ENCODE measurements around the gene TFF1.

The TFF1 gene

GRCh38 chr21:42349420-42350317 is 16.7 kb downstream of the TFF1 start:
- no peak for TF ChIP-seq CTCF (IDR thresholded peaks at IDR 0.05)

DNA sequence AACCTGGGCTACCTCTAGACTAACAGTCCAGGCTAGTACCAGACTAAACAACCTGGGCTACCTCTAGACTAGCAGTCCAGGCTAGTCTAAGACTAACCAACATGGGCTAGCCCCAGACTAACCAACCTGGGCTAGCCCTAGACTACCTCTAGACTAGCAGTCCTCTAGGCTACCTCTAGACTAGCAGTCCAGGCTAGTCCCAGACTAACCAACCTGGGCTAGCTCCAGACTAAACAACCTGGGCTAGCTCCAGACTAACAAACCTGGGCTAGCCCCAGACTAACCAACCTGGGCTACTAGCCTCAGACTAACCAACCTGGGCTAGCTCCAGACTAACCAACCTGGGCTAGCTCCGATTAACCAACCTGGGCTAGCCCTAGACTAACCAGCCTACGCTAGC is 17.6 kb downstream of the TFF1 start:
- TF ChIP-seq CTCF (IDR thresholded peaks at IDR 0.05): no peak

- TF ChIP-seq CTCF (IDR thresholded peaks at IDR 0.05): no peak
Measured at GRCh38 chr21:42347601-42348327, 18.6 kb downstream of the TFF1 start.

DNA sequence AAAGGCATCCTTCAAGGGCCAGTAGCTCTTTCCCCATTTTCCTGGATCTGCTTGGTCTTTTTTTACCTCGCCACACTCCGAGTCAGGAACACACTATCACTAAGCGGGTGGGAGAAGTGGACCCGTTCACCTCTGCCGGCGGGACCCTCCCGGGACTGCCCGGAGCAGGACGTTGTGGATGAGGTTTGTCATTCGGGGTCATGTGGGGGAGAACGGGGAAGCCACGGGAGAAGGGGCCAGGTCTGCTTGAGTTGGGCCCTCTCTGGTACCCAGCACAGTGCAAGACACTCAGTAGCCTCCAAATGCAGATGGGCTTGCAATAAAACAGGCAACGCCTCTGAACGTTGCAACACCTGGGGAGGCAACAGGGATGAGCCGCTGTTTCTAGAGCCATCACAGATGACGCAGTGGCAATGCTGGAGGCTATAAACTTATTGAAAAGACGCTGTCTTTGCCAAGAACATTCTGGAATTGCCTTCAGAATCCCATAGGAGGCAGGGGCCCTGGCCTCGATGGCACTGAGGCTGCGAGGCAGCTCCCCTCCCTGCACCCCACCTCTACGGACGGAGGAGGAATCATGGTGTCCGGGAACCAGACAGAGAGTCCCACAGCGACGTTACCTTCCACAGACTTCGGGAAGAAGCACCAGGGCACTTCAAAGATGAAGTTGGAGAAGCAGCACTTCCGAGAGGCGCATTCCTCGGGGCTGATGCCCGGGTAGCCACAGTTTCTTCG is 19.3 kb downstream of the TFF1 start:
- no peak for TF ChIP-seq CTCF (IDR thresholded peaks at IDR 0.05)

GRCh38 chr21:42346441-42346840 is 19.9 kb downstream of the TFF1 start:
- TF ChIP-seq CTCF (IDR thresholded peaks at IDR 0.05): no peak

GRCh38 chr21:42344631-42345030 is 21.7 kb downstream of the TFF1 start:
- no peak for TF ChIP-seq CTCF (IDR thresholded peaks at IDR 0.05)

- TF ChIP-seq CTCF (IDR thresholded peaks at IDR 0.05): no peak
Measured at GRCh38 chr21:42343963-42344510, 22.3 kb downstream of the TFF1 start.

All from LNCAP (cell line).